NB4 (cell line): ENCODE data around the gene IL1F10.

ENCODE experiments used
- MAX ChIP-seq: IDR thresholded peaks from 2 replicates; pipeline ENCODE4 v1.6.1; 2011; ENCODE audit warnings: low read depth, low read length
- POLR2A ChIP-seq: IDR thresholded peaks from 2 replicates; pipeline ENCODE4 v1.6.1; 2011; ENCODE audit warnings: mild to moderate bottlenecking; ENCODE audit not compliant: insufficient read length; ENCODE audit errors: extremely low read depth
- TF ChIP-seq, protein P1 (sequence below): IDR thresholded peaks from one replicate; pipeline ENCODE4 v1.5.1; 2012; ENCODE audit warnings: low read depth, low read length

DNA sequence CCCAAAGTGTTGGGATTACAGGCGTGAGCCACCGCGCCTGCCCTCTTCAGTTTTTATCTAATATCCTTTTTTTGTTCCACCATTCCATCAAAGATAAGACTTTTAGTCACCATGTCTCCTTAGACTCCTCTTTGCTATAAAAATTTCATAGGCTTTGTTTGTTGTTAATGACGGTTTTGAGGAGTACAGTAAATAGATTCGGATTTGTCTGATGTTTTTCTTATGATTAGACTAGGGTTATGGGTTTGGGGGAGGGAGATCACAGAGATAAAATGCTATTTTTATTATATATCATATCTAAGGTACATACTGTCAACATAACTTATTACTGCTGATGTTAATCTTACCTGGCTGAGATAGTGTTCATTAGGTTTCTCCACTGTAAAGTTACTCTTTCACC is 21.3 kb upstream of the IL1F10 start:
- TF ChIP-seq, protein P1, sequence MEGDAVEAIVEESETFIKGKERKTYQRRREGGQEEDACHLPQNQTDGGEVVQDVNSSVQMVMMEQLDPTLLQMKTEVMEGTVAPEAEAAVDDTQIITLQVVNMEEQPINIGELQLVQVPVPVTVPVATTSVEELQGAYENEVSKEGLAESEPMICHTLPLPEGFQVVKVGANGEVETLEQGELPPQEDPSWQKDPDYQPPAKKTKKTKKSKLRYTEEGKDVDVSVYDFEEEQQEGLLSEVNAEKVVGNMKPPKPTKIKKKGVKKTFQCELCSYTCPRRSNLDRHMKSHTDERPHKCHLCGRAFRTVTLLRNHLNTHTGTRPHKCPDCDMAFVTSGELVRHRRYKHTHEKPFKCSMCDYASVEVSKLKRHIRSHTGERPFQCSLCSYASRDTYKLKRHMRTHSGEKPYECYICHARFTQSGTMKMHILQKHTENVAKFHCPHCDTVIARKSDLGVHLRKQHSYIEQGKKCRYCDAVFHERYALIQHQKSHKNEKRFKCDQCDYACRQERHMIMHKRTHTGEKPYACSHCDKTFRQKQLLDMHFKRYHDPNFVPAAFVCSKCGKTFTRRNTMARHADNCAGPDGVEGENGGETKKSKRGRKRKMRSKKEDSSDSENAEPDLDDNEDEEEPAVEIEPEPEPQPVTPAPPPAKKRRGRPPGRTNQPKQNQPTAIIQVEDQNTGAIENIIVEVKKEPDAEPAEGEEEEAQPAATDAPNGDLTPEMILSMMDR: no peak
- TF ChIP-seq POLR2A (no peak), MAX (no peak)
